GM18499 (cell line): ENCODE measurements around the gene ZGPAT.
"Not testable (repeated sequence)": the region's sequence is repeated elsewhere in the genome, so short reads cannot be mapped to it uniquely, and the experiment has no call there.

Source experiments
- ATAC-seq: cut with Tn5 transposase; IDR thresholded peaks from one replicate; pipeline ENCODE4 v1.9.1; 2021; ENCODE audit warnings: moderate number of reproducible peaks; ENCODE audit not compliant: insufficient read depth, unreplicated experiment

ZGPAT gene

DNA sequence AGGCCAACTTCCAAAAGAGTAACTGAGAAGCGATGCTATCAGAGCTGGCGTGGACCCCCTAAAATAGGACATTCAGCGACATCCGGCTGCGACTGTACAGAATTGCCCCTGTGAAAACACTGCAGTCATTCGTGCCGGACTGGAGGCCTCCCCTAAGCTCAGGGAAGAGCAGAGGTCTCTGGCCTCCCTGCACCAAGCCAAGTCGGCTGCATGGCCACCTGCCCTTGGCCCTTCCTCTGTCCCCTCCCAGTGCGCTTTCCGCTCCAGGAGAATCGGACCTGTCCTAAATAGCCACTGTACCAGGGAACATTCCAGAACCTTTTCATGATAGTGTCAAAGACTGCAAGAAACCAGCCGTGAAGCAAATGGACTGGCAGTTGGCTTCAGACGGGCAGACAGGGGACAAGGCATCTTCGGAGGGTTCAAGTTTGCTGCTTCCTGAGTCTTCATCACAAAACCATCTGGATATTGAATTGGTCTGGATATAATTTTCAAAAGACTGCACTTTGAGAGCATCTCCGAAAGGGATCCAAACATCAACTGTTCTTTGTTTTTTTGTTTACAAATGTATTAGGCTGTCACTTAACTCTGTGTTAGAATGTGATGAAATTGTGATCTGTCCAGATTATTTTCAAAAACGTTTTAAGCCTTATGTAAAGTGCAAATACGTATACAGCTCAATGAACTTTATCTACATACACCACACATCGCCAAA lies 48.3 kb downstream of the ZGPAT start:
- ATAC-seq: no peak

DNA sequence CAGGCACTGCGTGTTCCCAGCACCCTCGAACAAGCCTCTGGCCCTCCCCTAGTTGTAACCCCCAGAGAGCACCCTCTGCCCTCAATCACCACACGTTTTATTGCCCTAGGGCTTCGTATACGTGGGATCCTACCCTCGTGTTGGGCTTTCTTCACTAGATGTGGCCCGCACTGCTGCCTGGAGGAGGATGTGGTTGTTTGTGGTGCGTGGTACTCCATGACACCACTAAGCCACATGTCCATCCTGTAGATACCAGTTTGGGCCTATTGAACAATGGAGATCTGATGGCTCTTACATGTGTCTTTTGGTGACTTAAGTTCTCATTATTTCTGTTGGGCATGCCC lies 48.8 kb downstream of the ZGPAT start:
- ATAC-seq: no peak

DNA sequence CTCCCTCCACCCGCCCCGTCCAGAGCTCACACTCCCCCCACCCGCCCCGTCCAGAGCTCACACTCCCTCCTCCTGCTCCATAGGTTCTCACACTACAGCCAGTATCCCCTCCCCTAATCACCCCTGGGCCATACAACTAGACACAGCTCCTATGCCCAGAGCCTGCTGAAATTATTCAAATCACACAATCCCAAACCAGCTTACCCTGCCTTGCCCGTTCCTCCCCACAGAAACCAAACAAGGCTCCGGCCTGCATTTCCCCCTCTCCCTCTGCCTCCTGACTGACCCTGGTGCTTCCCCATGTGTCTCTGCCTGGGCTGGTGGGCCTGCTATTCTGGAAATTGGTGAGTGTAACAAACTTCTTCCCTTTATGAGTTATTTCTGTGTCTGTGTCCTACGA lies 50.3 kb downstream of the ZGPAT start:
- ATAC-seq: no peak

DNA sequence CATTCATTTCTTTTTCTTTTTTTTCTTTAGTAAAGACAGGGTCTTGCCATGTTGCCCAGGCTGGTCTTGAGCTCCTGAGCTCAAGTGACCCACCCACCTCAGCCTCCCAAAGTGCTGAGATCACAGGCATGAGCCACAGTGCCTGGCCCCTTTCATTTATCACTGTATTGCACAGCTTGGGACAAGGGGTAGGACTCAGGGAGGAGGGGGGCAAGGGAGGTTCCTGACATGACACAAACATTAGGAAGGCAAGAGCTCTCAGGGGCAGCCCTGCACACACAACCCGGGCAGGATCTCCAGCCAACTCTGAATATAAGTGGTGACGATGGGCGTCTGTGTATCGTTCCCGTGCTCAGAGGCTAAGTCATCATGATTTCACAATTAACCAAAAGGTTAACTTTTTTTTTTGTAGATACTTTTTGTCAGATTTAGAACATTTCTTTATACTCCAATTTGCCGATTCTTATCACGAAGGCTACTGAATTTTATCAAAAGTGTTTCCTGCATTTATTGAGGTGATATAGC lies 51.6 kb downstream of the ZGPAT start:
- ATAC-seq: no peak

- ATAC-seq: no peak
These were observed 57.4 kb downstream of the ZGPAT start for GRCh38 chr20:63765082-63765873.

- ATAC-seq: no peak
These were observed 58.1 kb downstream of the ZGPAT start for GRCh38 chr20:63765902-63766301.

- no peak for ATAC-seq
These were observed 59.0 kb downstream of the ZGPAT start for GRCh38 chr20:63766695-63767426.

GRCh38 chr20:63767456-63767855 lies 59.6 kb downstream of the ZGPAT start:
- ATAC-seq: no peak

- no peak for ATAC-seq
These were observed 60.0 kb downstream of the ZGPAT start for GRCh38 chr20:63767886-63768285.

DNA sequence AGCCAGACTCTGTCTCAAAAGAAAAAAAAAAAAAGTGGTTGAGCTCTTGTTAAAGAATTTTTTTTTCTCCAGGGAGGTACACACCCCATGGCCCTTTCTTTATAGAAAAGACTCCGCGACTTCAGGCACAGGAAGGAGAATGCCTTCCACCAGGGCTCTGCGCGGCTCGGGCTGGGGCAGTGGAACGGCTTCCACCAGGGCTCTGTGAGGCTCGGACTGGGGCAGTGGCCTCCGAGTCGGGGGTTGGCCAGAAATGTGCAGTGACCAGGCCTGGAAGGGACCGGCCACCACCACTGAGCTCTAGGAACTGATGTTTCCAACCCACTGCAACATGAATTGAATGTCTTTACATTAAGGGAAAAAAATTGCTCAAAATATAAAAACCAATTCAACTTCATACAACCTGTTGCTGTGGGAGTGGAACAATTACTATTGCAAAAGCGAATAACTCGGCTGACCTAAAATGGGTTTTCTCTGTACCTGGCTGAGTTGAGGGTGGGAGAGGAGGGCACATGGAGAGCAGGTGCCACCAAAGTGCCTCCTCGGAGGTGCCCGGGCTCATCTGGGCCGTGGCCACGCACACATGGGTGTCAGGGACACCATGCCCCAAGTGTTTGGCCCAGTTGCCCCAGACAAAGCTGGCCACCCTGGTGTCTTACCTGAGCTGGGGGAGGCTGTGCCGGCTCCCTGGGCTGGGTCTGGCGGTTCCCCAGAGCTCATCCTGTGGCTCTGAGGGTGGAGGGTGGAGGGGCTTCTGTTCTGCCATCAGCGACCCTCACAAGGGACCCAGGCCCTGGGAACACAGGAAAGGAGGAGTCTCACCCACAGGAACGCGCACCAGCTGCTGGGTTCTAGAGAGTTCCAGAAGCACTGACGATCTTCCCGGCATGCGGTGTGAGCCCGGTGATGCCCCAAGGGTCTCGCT lies 61.0 kb downstream of the ZGPAT start:
- ATAC-seq: no peak

DNA sequence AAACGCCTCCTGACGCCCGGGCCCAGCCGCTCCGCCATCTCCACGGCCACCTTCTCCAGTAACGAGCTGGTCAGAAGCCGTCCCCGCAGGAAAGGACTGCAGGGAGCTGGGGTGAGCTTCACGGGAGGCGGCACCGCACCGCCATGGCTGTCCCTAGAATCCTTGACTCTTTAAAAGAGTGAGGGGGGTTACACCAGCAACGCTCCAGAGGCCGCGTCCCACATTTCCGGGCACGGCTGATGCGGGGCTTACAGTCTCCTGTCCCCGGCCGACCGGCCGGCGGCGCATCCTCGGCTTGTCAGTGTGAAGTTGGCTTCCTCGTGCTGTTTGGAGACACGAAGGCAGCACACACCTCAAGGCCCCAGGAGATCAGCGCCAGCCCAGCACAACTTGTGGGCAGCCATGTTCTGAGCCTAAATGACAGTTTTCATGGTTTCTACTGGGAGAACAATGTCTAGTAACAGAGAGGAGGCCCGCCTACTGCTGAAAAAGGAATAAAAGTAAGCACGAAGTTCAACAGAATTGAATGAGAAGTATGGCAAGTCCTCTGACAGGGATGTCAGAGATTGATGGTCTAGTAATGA lies 62.1 kb downstream of the ZGPAT start:
- no peak for ATAC-seq

DNA sequence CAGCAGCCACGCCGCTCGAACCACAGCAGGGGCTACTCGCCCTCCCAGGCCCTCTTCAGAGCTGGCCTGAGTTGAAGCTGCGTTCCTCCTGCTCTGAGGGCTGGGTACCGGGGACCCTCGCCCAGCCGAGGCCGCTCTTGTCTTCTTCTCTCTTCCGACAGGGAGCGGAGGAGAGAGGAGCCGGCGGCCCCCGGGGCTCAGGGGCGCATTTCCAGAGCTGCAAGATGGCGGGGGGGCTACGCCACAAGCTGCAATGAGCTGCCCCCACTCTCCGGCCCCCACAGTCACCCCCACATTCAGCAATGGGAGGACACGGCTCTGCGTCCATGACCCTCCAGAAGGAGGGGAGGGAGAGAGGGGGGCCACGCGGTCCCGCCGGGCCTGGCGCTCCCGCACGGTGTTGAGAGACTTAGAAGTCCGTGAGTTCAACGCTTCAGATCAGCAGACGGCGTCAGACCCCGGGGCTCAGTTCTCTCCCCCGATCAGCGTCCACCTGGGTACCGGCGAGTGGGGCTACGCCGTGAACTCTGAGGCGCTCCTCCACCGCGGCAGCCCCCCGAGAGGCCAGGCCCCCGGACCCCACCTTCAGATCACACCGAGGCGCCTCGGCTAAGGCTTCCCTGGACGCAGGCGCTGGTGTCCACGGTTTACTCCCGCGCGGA lies 63.3 kb downstream of the ZGPAT start:
- ATAC-seq: no peak

GRCh38 chr20:63772781-63773518 lies 65.1 kb downstream of the ZGPAT start:
- ATAC-seq: no peak

GRCh38 chr20:63773571-63774241 lies 65.9 kb downstream of the ZGPAT start:
- no peak for ATAC-seq

- no peak for ATAC-seq
These were observed 66.5 kb downstream of the ZGPAT start for GRCh38 chr20:63774306-63774705.

- ATAC-seq: no peak
These were observed 67.5 kb downstream of the ZGPAT start for GRCh38 chr20:63775096-63775978.

GRCh38 chr20:63776875-63777274 lies 69.0 kb downstream of the ZGPAT start:
- not testable (repeated sequence) for ATAC-seq
